ENCODE data around the gene RAVER1.

- TF ChIP-seq CTCF (IDR thresholded peaks at IDR 0.05; ENCODE audit: low read depth, low read length) (no peak), POLR2A (IDR thresholded peaks at IDR 0.05; ENCODE audit: extremely low read depth, insufficient read length) (no peak)
Measured at GRCh38 chr19:10299545-10300458, 33.5 kb downstream of the RAVER1 start.

Measured in NB4 (cell line).